ENCODE results near the gene ACSM4. TPM values are rescaled to one million over a fixed set of nuclear protein-coding genes. Genes with fewer than 3 reads are reported as not detected.
A peak's percentile ranks its signal among the peaks of the same experiment; 100 is the strongest.
"Not testable (repeated sequence)": the region's sequence is repeated elsewhere in the genome, so short reads cannot be mapped to it uniquely, and the experiment has no call there.

ACSM4 gene
- total RNA-seq, 2 experiments from 2014 or later, result not detected

DNA sequence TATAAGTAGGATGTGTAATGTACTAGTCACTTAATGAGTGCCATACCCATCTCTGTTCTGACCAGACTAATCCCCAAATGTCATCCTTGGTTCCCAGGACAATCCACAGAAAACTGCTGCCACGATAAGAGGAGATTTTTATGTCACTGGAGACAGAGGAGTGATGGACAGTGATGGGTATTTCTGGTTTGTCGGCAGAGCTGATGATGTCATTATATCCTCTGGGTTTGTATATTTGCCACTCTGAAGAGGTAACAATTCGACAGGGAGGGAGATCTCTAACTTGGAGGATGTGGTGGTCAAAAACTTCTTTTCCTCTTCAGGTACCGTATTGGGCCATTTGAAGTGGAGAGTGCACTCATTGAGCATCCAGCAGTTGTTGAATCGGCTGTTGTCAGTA lies 20.3 kb downstream of the ACSM4 start:
- ATAC-seq (no peak), DNase-seq (no peak)
- POLR2A ChIA-PET, result no interaction called here
- TF ChIP-seq, protein P1, sequence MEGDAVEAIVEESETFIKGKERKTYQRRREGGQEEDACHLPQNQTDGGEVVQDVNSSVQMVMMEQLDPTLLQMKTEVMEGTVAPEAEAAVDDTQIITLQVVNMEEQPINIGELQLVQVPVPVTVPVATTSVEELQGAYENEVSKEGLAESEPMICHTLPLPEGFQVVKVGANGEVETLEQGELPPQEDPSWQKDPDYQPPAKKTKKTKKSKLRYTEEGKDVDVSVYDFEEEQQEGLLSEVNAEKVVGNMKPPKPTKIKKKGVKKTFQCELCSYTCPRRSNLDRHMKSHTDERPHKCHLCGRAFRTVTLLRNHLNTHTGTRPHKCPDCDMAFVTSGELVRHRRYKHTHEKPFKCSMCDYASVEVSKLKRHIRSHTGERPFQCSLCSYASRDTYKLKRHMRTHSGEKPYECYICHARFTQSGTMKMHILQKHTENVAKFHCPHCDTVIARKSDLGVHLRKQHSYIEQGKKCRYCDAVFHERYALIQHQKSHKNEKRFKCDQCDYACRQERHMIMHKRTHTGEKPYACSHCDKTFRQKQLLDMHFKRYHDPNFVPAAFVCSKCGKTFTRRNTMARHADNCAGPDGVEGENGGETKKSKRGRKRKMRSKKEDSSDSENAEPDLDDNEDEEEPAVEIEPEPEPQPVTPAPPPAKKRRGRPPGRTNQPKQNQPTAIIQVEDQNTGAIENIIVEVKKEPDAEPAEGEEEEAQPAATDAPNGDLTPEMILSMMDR (IDR thresholded peaks at IDR 0.05), result no peak
- Mint-ChIP-seq H3K4me3 (no peak overlapping the region), H3K9me3 (no peaks in the 10 kb centered on the region), H3K36me3 (ENCODE audit: low read depth) (no peaks in the 10 kb centered on the region), H3K27ac (no peak overlapping the region), H3K27me3 (no peaks in the 10 kb centered on the region), H3K4me1 (ENCODE audit: low read depth) (no peaks in the 10 kb centered on the region)
- intact Hi-C loops (cut with micrococcal nuclease), result no loop called here
- CTCF ChIA-PET, result no interaction called here

DNA sequence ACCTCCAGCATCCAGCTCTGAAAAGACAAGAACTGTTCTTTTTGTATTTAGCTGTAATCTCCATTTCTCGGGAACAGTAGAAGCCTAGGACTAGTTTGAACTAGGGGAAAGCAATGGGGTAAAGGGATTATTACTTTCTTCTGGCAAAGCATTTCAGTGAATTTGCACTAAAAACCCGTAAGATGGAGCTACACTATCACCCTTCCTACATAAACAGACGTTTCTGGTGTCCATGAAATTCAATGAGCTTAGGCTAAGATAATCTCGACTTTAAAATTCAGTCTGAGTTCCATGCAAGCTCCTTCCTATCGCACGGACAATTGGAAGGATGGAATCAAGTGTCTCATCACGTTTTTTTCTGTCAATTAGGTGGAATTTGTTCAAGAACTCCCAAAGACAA lies 24.0 kb downstream of the ACSM4 start:
- H3K4me3 Mint-ChIP-seq, result no peak overlapping the region
- POLR2A ChIA-PET, result no interaction called here
- CTCF ChIA-PET, result no interaction called here
- H3K27ac Mint-ChIP-seq, result no peak overlapping the region
- no peak for ATAC-seq
- peaks cover 2% of the 10 kb centered on the region for H3K9me3 Mint-ChIP-seq
- intact Hi-C loops (cut with micrococcal nuclease), result no loop called here
- no peaks in the 10 kb centered on the region for H3K4me1 Mint-ChIP-seq (ENCODE audit: low read depth)
- TF ChIP-seq, protein P1 (IDR thresholded peaks at IDR 0.05), result no peak
- H3K36me3 Mint-ChIP-seq (ENCODE audit: low read depth), result no peaks in the 10 kb centered on the region
- DNase-seq, result no peak
- peaks cover 5% of the 10 kb centered on the region for H3K27me3 Mint-ChIP-seq

DNA sequence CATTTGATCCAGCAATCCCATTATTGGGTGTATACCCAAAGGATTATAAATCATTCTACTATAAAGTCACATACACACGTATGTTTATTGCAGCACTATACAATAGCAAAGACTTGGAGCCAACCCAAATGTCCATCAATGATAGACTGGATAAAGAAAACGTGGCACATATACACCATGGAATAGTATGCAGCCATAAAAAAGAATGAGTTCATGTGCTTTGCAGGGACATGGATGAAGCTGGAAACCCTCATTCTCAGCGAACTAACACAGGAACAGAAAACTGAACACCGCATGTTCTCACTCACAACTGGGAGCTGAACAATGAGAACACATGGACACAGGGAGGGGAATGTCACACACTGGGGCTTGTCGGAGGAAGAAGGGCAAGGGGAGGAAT lies 33.9 kb downstream of the ACSM4 start:
- DNase-seq; POLR2A ChIA-PET; H3K4me3 Mint-ChIP-seq; ATAC-seq; CTCF ChIA-PET; H3K36me3 Mint-ChIP-seq (ENCODE audit: low read depth); H3K27ac Mint-ChIP-seq; H3K27me3 Mint-ChIP-seq; H3K9me3 Mint-ChIP-seq; intact Hi-C loops (cut with micrococcal nuclease): not testable (repeated sequence)
- H3K4me1 Mint-ChIP-seq (ENCODE audit: low read depth), result peaks cover 11% of the 10 kb centered on the region

DNA sequence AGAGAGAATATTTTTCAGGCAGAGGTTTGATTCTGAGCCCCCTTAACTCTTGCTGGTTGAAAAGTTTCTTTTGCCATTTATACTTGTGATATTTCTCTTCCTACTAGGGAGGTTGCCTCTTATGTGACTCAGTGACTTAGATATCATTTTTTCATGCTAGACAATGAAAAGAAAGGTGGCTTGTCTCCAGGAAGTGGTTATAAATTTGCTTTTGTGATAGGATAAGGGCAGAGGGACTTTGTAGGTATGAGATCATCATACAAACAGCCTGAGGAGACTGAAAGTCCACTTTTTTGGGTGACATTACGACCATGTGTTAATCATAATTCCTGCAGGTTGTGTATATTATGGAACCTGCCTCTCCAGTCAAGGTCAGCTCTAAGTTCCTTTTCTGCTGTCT lies 35.8 kb downstream of the ACSM4 start:
- TF ChIP-seq, protein P1 (IDR thresholded peaks at IDR 0.05), result no peak
- Mint-ChIP-seq H3K9me3 (peaks cover 5% of the 10 kb centered on the region), H3K4me1 (ENCODE audit: low read depth) (peaks cover 11% of the 10 kb centered on the region), H3K4me3 (no peak overlapping the region), H3K27me3 (no peaks in the 10 kb centered on the region), H3K27ac (no peak overlapping the region), H3K36me3 (ENCODE audit: low read depth) (no peaks in the 10 kb centered on the region)
- intact Hi-C loops (cut with micrococcal nuclease), result no loop called here
- ChIA-PET POLR2A (no interaction called here), CTCF (no interaction called here)
- no peak for DNase-seq
- peak; percentile 66 for ATAC-seq

DNA sequence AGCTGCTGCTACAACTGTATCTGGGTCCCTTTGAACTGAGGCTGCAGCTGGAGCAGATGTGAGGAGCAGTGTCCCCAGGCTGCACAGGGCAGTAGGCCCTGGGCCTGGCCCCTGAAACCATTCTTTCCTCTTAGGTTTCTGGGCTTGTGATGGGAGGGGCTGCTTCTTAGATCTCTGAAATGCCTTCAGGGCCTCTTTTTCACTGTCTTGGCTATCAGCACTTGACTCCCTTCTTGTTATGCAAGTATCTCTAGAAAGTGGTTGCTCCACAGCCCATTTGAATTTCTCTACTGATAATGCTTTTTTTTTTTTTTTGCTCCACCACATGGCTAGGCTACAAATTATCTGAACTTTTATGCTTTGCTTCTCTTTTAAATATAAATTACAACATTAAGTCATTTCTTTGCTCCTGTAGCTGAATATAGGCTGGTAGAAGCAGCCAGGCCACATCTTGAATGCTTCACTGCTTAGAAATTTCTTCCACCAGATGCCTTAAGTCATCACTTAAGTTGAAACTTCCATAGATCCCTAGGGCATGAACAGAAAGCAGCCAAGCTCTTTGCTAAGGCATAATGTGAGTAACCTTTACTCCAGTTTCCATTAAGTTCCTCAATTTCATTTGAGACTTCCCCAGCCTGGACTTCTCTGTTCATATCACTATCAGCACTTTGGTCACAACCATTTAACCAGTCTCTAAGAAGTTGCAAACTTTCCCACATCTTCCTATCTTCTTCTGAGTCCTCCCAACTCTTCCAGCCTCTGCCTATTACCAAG lies 41.1 kb downstream of the ACSM4 start:
- TF ChIP-seq, protein P1 (IDR thresholded peaks at IDR 0.05), result no peak
- Mint-ChIP-seq H3K4me3 (no peak overlapping the region), H3K9me3 (peaks cover 13% of the 10 kb centered on the region), H3K27ac (no peak overlapping the region), H3K27me3 (no peaks in the 10 kb centered on the region), H3K36me3 (ENCODE audit: low read depth) (no peaks in the 10 kb centered on the region), H3K4me1 (ENCODE audit: low read depth) (peaks cover 16% of the 10 kb centered on the region)
- ChIA-PET CTCF (no interaction called here), POLR2A (no interaction called here)
- DNase-seq (no peak), ATAC-seq (no peak)
- intact Hi-C loops (cut with micrococcal nuclease), result no loop called here
